ENCODE data around the gene HSD11B2.

HSD11B2 gene

GRCh38 chr16:67425580-67425979, 5.3 kb upstream of the HSD11B2 start:
- in situ Hi-C loops (cut with HindIII; ENCODE audit: low pct_unique_long_range_greater_than_20kb, low sequenced_read_pairs), result no loop called here
- no peak for TF ChIP-seq JUND (IDR thresholded peaks at IDR 0.05; ENCODE audit: low read depth)
- DNase-seq (ENCODE audit: low read depth in 1 of 2, low spot score in 1 of 2), result no peak

- no peak for DNase-seq (ENCODE audit: low read depth in 1 of 2, low spot score in 1 of 2)
- in situ Hi-C loops (cut with HindIII; ENCODE audit: low pct_unique_long_range_greater_than_20kb, low sequenced_read_pairs), result no loop called here
- TF ChIP-seq JUND (IDR thresholded peaks at IDR 0.05; ENCODE audit: low read depth), result no peak
Measured at GRCh38 chr16:67426022-67426421, 4.9 kb upstream of the HSD11B2 start.

- in situ Hi-C loops (cut with HindIII; ENCODE audit: low pct_unique_long_range_greater_than_20kb, low sequenced_read_pairs), result no loop called here
- no peak for TF ChIP-seq JUND (IDR thresholded peaks at IDR 0.05; ENCODE audit: low read depth)
- no peak for DNase-seq (ENCODE audit: low read depth in 1 of 2, low spot score in 1 of 2)
Measured at GRCh38 chr16:67426950-67427349, 4.0 kb upstream of the HSD11B2 start.

- in situ Hi-C loops (cut with HindIII; ENCODE audit: low pct_unique_long_range_greater_than_20kb, low sequenced_read_pairs), result no loop called here
- peak; percentile 68 to 81 for DNase-seq (ENCODE audit: low read depth in 1 of 2, low spot score in 1 of 2)
- no peak for TF ChIP-seq JUND (IDR thresholded peaks at IDR 0.05; ENCODE audit: low read depth)
Measured at GRCh38 chr16:67428146-67428731, 2.7 kb upstream of the HSD11B2 start.

GRCh38 chr16:67429053-67429798, 1.7 kb upstream of the HSD11B2 start:
- no peak for DNase-seq (ENCODE audit: low read depth in 1 of 2, low spot score in 1 of 2)
- no peak for TF ChIP-seq JUND (IDR thresholded peaks at IDR 0.05; ENCODE audit: low read depth)
- in situ Hi-C loops (cut with HindIII; ENCODE audit: low pct_unique_long_range_greater_than_20kb, low sequenced_read_pairs), result no loop called here

GRCh38 chr16:67429799-67430503, 970 bp upstream of the HSD11B2 start:
- no peak for TF ChIP-seq JUND (IDR thresholded peaks at IDR 0.05; ENCODE audit: low read depth)
- in situ Hi-C loops (cut with HindIII; ENCODE audit: low pct_unique_long_range_greater_than_20kb, low sequenced_read_pairs), result no loop called here

GRCh38 chr16:67430504-67430976, 381 bp upstream of the HSD11B2 start:
- TF ChIP-seq JUND (IDR thresholded peaks at IDR 0.05; ENCODE audit: low read depth), result no peak
- in situ Hi-C loops (cut with HindIII; ENCODE audit: low pct_unique_long_range_greater_than_20kb, low sequenced_read_pairs), result no loop called here
- DNase-seq (ENCODE audit: low read depth in 1 of 2, low spot score in 1 of 2), result peak in 1 of 2 experiments; percentile 71

More at GRCh38 chr16:67429799-67430503, 970 bp upstream of the HSD11B2 start:
- no peak for DNase-seq (ENCODE audit: low read depth in 1 of 2, low spot score in 1 of 2)

- DNase-seq (ENCODE audit: low read depth in 1 of 2, low spot score in 1 of 2), result no peak
- no peak for TF ChIP-seq JUND (IDR thresholded peaks at IDR 0.05; ENCODE audit: low read depth)
- in situ Hi-C loops (cut with HindIII; ENCODE audit: low pct_unique_long_range_greater_than_20kb, low sequenced_read_pairs), result no loop called here
Measured at GRCh38 chr16:67431775-67432505, 1.0 kb downstream of the HSD11B2 start.

GRCh38 chr16:67432506-67432890, 1.6 kb downstream of the HSD11B2 start:
- in situ Hi-C loops (cut with HindIII; ENCODE audit: low pct_unique_long_range_greater_than_20kb, low sequenced_read_pairs), result no loop called here
- no peak for TF ChIP-seq JUND (IDR thresholded peaks at IDR 0.05; ENCODE audit: low read depth)
- DNase-seq (ENCODE audit: low read depth in 1 of 2, low spot score in 1 of 2), result no peak

GRCh38 chr16:67433131-67433719, 2.3 kb downstream of the HSD11B2 start:
- DNase-seq (ENCODE audit: low read depth in 1 of 2, low spot score in 1 of 2), result no peak
- TF ChIP-seq JUND (IDR thresholded peaks at IDR 0.05; ENCODE audit: low read depth), result no peak
- in situ Hi-C loops (cut with HindIII; ENCODE audit: low pct_unique_long_range_greater_than_20kb, low sequenced_read_pairs), result no loop called here

- no peak for DNase-seq (ENCODE audit: low read depth in 1 of 2, low spot score in 1 of 2)
- in situ Hi-C loops (cut with HindIII; ENCODE audit: low pct_unique_long_range_greater_than_20kb, low sequenced_read_pairs), result no loop called here
- TF ChIP-seq JUND (IDR thresholded peaks at IDR 0.05; ENCODE audit: low read depth), result no peak
Measured at GRCh38 chr16:67435758-67436164, 4.8 kb downstream of the HSD11B2 start.

- in situ Hi-C loops (cut with HindIII; ENCODE audit: low pct_unique_long_range_greater_than_20kb, low sequenced_read_pairs), result no loop called here
- DNase-seq (ENCODE audit: low read depth in 1 of 2, low spot score in 1 of 2), result no peak
- TF ChIP-seq JUND (IDR thresholded peaks at IDR 0.05; ENCODE audit: low read depth), result no peak
Measured at GRCh38 chr16:67436640-67437193, 5.8 kb downstream of the HSD11B2 start.

Data from T47D (cell line).